ENCODE results near the gene HSD17B3. TPM values are rescaled to one million over a fixed set of nuclear protein-coding genes. Genes with fewer than 3 reads are reported as not detected.
"Not testable (repeated sequence)": the region's sequence is repeated elsewhere in the genome, so short reads cannot be mapped to it uniquely, and the experiment has no call there.

HSD17B3 gene
- total RNA-seq, 1 donor from 2014 or later: not detected

GRCh38 chr9:96245399-96245798 lies 56.6 kb downstream of the HSD17B3 start:
- no peak for DNase-seq (ENCODE audit: extremely low spot score, unreplicated experiment)
- H3K4me3 Mint-ChIP-seq: no peak overlapping the region
- no peaks in the 10 kb centered on the region for H3K36me3 Mint-ChIP-seq
- H3K4me1 Mint-ChIP-seq (ENCODE audit: unreplicated experiment): peaks cover 18% of the 10 kb centered on the region
- peaks cover 5% of the 10 kb centered on the region for H3K9me3 Mint-ChIP-seq
- H3K27me3 Mint-ChIP-seq: no peaks in the 10 kb centered on the region
- TF ChIP-seq, protein P1, sequence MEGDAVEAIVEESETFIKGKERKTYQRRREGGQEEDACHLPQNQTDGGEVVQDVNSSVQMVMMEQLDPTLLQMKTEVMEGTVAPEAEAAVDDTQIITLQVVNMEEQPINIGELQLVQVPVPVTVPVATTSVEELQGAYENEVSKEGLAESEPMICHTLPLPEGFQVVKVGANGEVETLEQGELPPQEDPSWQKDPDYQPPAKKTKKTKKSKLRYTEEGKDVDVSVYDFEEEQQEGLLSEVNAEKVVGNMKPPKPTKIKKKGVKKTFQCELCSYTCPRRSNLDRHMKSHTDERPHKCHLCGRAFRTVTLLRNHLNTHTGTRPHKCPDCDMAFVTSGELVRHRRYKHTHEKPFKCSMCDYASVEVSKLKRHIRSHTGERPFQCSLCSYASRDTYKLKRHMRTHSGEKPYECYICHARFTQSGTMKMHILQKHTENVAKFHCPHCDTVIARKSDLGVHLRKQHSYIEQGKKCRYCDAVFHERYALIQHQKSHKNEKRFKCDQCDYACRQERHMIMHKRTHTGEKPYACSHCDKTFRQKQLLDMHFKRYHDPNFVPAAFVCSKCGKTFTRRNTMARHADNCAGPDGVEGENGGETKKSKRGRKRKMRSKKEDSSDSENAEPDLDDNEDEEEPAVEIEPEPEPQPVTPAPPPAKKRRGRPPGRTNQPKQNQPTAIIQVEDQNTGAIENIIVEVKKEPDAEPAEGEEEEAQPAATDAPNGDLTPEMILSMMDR (conservative IDR thresholded peaks at IDR 0.05): peak; percentile 58
- H3K27ac Mint-ChIP-seq: no peak overlapping the region

DNA sequence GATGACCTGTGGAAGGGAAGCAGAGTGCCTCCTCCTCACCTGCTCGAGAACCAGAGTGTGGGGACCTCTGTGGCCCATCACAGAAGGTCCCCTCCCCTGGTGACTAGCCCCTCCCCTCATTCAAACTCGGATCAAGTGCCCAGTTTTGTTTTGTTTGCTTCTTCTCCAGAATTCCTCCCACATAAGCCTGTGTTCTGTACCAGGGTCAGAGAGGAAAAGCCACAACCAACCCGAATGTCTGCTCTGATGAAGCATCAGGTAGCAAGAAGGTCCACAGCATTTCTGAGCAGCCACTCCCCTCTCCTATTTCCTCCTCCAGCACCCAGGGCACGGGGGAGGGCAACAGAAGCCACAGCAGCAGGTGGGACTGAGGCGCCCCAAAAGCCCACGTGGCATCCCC lies 58.2 kb downstream of the HSD17B3 start:
- TF ChIP-seq, protein P1 (conservative IDR thresholded peaks at IDR 0.05): no peak
- Mint-ChIP-seq H3K36me3 (no peaks in the 10 kb centered on the region), H3K9me3 (no peaks in the 10 kb centered on the region), H3K27me3 (no peaks in the 10 kb centered on the region), H3K4me3 (no peak overlapping the region), H3K27ac (no peak overlapping the region), H3K4me1 (ENCODE audit: unreplicated experiment) (peaks cover 18% of the 10 kb centered on the region)
- DNase-seq (ENCODE audit: extremely low spot score, unreplicated experiment): no peak

- DNase-seq (ENCODE audit: extremely low spot score, unreplicated experiment): no peak
- no peak overlapping the region for H3K4me3 Mint-ChIP-seq
- H3K9me3 Mint-ChIP-seq: no peaks in the 10 kb centered on the region
- H3K36me3 Mint-ChIP-seq: no peaks in the 10 kb centered on the region
- peaks cover 18% of the 10 kb centered on the region for H3K4me1 Mint-ChIP-seq (ENCODE audit: unreplicated experiment)
- TF ChIP-seq, protein P1 (conservative IDR thresholded peaks at IDR 0.05): peak; percentile 44
- no peak overlapping the region for H3K27ac Mint-ChIP-seq
- H3K27me3 Mint-ChIP-seq: no peaks in the 10 kb centered on the region
Measured at GRCh38 chr9:96242811-96243210, 59.2 kb downstream of the HSD17B3 start.

- Mint-ChIP-seq H3K36me3 (no peaks in the 10 kb centered on the region), H3K27me3 (no peaks in the 10 kb centered on the region), H3K27ac (no peak overlapping the region), H3K4me1 (ENCODE audit: unreplicated experiment) (peaks cover 29% of the 10 kb centered on the region), H3K4me3 (no peak overlapping the region), H3K9me3 (no peaks in the 10 kb centered on the region)
- DNase-seq (ENCODE audit: extremely low spot score, unreplicated experiment): no peak
- TF ChIP-seq, protein P1 (conservative IDR thresholded peaks at IDR 0.05): no peak
Measured at GRCh38 chr9:96241391-96241809, 60.6 kb downstream of the HSD17B3 start.

GRCh38 chr9:96236854-96237550 lies 65.0 kb downstream of the HSD17B3 start:
- H3K4me3 Mint-ChIP-seq: no peak overlapping the region
- DNase-seq (ENCODE audit: extremely low spot score, unreplicated experiment): no peak
- TF ChIP-seq, protein P1 (conservative IDR thresholded peaks at IDR 0.05): no peak
- H3K27ac Mint-ChIP-seq: peak overlapping the region; percentile 32
- peaks cover 5% of the 10 kb centered on the region for H3K27me3 Mint-ChIP-seq
- peaks cover 17% of the 10 kb centered on the region for H3K4me1 Mint-ChIP-seq (ENCODE audit: unreplicated experiment)
- peaks cover 4% of the 10 kb centered on the region for H3K9me3 Mint-ChIP-seq
- peaks cover 4% of the 10 kb centered on the region for H3K36me3 Mint-ChIP-seq

- not testable (repeated sequence) for H3K27ac Mint-ChIP-seq; H3K4me3 Mint-ChIP-seq; DNase-seq (ENCODE audit: extremely low spot score, unreplicated experiment); H3K36me3 Mint-ChIP-seq; H3K27me3 Mint-ChIP-seq; H3K9me3 Mint-ChIP-seq
- peaks cover 17% of the 10 kb centered on the region for H3K4me1 Mint-ChIP-seq (ENCODE audit: unreplicated experiment)
Measured at GRCh38 chr9:96236337-96236736, 65.6 kb downstream of the HSD17B3 start.
